ELR (cell line): Measurements from ENCODE around the gene TRIP10.
"Not testable (repeated sequence)": the region's sequence is repeated elsewhere in the genome, so short reads cannot be mapped to it uniquely, and the experiment has no call there.

Experiments used
- DNase-seq: peaks from one replicate; pipeline ENCODE4 v3.0.0-alpha.2; 2015; ENCODE audit warnings: low read depth

Gene TRIP10

GRCh38 chr19:6797646-6798045, 58.2 kb downstream of the TRIP10 start:
- no peak for DNase-seq

- DNase-seq = not testable (repeated sequence)
These were observed 60.8 kb downstream of the TRIP10 start for GRCh38 chr19:6800160-6800790.

DNA sequence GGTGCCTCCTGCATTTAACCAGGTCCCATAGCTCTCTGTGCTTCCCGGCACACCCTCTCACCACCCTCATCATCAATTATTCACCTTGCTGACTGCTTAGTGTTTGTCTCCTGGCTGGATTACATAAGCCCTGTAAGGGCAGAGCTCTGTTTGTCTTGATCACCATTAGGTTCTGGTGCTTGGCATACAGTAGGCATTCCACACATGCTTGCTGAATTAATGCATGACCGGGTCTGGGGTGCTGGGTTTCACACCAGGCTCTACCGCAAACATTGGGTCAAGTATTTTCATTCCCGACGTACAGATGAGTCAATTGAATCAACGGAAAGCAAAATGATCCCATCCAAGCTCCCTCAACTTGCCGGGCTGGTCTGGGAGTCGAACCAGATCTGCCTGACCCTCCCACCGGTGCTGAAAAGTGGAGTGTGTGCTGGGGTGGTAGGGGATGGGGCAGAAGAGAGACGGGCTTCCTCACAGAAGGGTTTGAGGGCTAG, 61.6 kb downstream of the TRIP10 start:
- DNase-seq = peak; percentile 5
